ENCODE measurements around the gene PFKL. TPM values are rescaled to one million over a fixed set of nuclear protein-coding genes. Genes with fewer than 3 reads are reported as not detected.
"Not testable (repeated sequence)": the region's sequence is repeated elsewhere in the genome, so short reads cannot be mapped to it uniquely, and the experiment has no call there.

PFKL gene
- polyA plus RNA-seq, 6 donors from 2014 or later, result 165 to 210 (median 189) TPM

- Mint-ChIP-seq H3K36me3 (no peaks in the 10 kb centered on the region), H3K9me3 (no peaks in the 10 kb centered on the region), H3K4me3 (no peak overlapping the region), H3K27ac (peak overlapping the region in 4 of 6 donors; percentile 15 to 81 (median 39)), H3K4me1 (peaks cover 0 to 12% (median 10%) of the 10 kb centered on the region in 3 donors), H3K27me3 (no peaks in the 10 kb centered on the region)
- no peak for ATAC-seq (ENCODE audit: low read depth in 2 of 2)
- no peak for DNase-seq
These were observed 33.1 kb downstream of the PFKL start for GRCh38 chr21:44332965-44333364.

DNA sequence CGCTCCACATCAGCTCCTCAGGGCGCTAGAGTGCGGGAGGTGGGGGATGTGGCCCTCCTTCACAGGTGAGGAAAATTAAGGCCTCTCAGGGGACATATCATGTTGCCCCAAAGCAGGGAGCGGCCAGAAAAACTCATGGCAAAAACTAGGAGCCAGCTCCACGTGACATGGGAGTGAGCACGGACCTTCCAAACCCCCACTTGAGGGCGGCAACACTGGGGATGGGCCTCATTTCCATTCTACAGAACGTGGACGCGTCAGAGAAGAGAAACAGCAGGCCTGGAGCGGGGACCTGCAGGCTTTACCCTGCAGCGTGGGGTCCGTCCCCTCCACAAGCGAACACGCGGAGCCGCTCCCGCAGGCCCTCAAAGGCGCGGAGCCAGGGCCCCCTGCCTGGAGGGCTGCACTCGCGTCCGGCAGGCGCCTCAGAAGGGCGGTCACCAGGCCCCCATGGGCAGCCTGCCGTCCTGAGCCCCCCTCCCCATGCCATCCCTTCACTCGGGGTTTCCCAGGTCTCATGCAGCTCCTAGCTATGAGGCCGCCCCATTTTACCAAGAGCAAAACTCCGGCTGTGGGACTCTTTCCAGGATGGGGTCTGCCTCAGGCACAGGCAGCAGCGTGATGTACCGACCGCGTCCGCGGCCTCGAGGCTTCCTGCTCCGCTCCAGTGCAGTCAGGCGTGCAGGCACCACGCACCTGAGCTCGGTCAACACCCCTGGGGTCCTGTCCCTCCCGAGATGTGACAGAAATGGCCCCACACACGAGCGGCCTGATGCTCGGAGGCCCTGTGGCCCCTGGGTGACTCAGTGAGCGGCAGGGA is 33.9 kb downstream of the PFKL start:
- peaks cover 0 to 12% (median 4%) of the 10 kb centered on the region in 3 donors for H3K4me1 Mint-ChIP-seq
- no peaks in the 10 kb centered on the region for H3K9me3 Mint-ChIP-seq
- no peaks in the 10 kb centered on the region for H3K36me3 Mint-ChIP-seq
- no peaks in the 10 kb centered on the region for H3K27me3 Mint-ChIP-seq
- H3K27ac Mint-ChIP-seq, result peak overlapping the region in 1 of 6 donors; percentile 31
- ATAC-seq (ENCODE audit: low read depth in 2 of 2), result no peak
- no peak overlapping the region for H3K4me3 Mint-ChIP-seq
- DNase-seq, result no peak

- Mint-ChIP-seq H3K36me3 (no peaks in the 10 kb centered on the region), H3K4me1 (peaks cover 2 to 14% (median 7%) of the 10 kb centered on the region in 3 donors), H3K9me3 (no peaks in the 10 kb centered on the region), H3K4me3 (peak overlapping the region in 2 of 8 donors; percentile 22 to 51), H3K27me3 (no peaks in the 10 kb centered on the region), H3K27ac (peak overlapping the region in 1 of 6 donors; percentile 78)
- DNase-seq (no peak), ATAC-seq (ENCODE audit: low read depth in 2 of 2) (no peak)
These were observed 34.6 kb downstream of the PFKL start for GRCh38 chr21:44334329-44335030.

DNA sequence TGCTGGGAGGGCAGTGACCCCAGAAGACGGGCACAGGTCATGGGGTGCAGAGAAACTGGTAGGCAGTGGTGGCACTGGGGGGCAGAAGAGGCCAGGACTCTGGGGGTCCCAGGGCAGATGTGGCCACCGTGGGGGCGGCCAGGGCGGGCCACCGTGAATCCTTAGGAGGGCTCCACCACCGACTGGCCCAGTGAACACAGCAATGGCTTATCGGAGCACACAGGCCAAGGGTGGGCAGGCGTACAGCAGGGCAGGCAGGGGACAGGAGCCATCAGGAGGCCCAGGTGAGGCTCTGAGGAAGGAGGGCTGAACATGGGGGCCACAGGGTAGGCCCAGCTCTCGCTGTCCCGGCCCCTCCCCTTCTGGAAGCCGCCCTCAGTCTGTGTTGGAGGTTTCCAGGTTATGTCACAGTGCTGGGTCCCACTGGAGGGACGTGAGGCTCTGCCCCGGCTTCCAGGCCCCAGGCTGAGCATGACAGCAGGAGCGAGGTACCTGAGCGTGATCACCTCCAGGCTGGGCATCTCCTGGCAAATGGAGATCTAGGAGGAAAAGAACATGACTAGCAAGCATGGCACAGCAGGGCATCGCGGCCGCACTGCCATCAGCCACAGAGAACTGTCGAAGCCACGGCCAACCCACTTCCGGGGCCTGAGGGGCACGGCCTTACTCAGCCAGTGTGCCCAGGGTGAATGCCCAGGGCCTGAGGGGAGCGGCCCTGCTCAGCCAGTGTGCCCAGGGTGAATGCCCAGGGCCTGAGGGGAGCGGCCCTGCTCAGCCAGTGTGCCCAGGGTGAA is 35.6 kb downstream of the PFKL start:
- H3K9me3 Mint-ChIP-seq, result no peaks in the 10 kb centered on the region
- peak overlapping the region in 2 of 8 donors; percentile 1 to 51 for H3K4me3 Mint-ChIP-seq
- peaks cover 7 to 21% (median 11%) of the 10 kb centered on the region in 3 donors for H3K4me1 Mint-ChIP-seq
- ATAC-seq (ENCODE audit: low read depth in 2 of 2), result no peak
- no peaks in the 10 kb centered on the region for H3K27me3 Mint-ChIP-seq
- H3K27ac Mint-ChIP-seq, result no peak overlapping the region
- no peaks in the 10 kb centered on the region for H3K36me3 Mint-ChIP-seq
- no peak for DNase-seq

DNA sequence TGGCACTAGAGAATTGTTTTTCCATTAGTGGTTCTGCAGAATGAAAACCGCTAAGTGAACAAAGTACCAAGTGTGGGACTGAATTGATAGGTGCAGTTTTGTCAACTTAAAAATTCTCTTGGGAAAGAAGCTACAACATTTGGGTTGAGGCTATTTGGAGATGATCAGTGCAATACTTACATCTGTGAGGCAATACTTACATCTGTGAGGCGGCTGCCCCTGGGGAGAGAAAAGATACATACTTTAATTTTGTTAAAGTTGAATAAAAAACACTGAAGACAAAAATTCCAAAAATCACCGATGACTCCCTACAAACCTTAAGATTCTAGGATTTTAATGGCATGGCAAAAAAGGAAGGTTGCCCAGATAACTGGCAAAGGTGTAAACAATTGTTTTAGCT is 37.6 kb downstream of the PFKL start:
- Mint-ChIP-seq H3K27ac (peak overlapping the region in 5 of 6 donors; percentile 77 to 98 (median 90)), H3K36me3 (no peaks in the 10 kb centered on the region)
- ATAC-seq (ENCODE audit: low read depth in 2 of 2), result no peak

DNA sequence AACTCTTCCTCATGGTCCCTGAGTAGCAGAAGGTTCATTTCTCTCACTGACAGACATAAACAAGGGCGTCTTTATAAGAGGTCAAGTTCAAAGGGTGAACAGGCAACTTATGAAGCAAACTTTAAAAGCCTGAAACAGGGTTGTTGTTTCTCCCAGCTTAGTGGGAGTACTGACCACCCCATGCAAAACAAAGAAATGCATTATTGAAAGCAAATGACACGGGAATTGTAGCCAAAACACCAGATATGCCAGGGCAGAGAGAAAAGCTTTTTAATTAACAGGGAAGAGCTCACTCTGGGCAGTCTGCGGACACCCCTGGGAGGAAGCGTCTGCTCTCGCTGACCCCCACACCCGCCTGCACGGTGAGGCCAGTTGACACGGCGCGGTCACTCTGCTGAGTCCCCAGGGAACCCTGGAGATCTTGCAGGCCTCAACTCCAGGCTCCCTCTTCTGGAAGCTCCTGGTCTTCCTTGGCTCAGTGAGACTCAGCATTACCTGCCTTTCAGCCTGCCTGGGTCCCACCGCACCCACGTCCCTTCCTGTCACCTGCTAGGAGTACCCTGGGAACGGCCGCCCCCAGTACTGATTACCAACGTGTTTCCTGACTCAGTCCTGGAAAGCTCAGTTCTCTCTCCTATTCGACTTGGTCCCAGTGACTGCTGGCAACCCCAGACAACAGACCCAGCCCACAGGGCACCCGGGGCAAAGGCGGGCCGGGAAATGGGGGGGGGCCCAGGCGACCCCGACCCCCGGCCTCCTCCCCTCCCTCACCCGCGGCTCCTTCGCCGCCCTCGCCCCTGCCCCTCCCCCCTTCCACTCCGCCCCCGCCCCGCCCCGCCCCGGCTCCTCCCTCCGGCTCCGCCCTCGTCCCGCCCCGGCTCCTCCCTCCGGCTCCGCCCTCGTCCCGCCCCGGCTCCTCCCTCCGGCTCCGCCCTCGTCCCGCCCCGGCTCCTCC is 38.4 kb downstream of the PFKL start:
- Mint-ChIP-seq H3K4me1 (peaks cover 13 to 25% (median 14%) of the 10 kb centered on the region in 3 donors), H3K27me3 (no peaks in the 10 kb centered on the region), H3K9me3 (no peaks in the 10 kb centered on the region), H3K4me3 (peak overlapping the region; percentile 35 to 89 (median 75)), H3K27ac (peak overlapping the region; percentile 27 to 98 (median 94)), H3K36me3 (no peaks in the 10 kb centered on the region)
- ATAC-seq (ENCODE audit: low read depth in 2 of 2) (peak in 1 of 2 donors; percentile 3), DNase-seq (no peak)

More for the DNA sequence above, 37.6 kb downstream of the PFKL start:
- no peak for DNase-seq
- Mint-ChIP-seq H3K4me3 (peak overlapping the region in 6 of 8 donors; percentile 62 to 89 (median 75)), H3K4me1 (peaks cover 13 to 25% (median 14%) of the 10 kb centered on the region in 3 donors), H3K9me3 (no peaks in the 10 kb centered on the region), H3K27me3 (no peaks in the 10 kb centered on the region)

DNA sequence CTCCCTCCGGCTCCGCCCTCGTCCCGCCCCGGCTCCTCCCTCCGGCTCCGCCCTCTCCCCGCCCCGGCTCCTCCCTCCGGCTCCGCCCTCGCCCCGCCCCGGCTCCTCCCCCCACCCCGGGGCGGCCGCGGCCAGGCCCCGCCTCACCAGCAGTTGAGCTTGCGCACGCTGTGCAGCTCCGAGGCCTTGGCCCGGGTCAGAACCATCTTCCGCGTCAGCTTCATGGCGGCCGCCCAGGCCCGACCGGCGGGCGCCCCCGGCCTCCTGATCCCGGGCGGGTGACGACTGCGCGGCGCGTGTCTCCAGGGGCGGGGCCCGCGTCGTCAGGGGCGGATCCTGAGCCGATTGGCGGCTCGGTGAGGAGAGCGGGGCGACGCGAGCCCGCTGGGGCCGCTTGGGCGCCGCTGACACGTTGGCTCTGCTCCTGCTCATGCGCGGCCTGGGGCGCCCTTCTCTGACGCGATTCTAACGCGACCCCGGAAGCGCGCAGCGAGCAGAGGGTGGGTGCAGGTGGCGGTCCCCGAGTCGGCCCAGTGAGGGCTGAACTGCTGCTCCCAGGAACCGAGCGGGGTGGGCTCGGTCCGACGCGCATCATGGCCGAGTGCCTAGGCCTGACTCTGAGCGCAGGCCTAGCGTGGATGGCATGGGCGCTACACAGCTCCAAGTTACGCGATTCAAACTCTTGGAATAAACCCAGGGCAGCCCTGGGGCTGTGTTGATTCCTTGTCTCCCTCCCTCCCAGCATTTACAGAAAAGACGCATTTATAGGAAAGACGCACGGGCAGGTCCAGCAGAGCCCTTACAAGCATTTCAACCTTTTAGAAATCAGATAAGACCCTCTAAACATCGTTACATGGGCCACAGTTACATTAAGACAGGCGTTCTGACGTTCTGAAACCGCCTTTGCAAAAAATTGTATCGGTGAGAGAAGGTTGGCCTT is 39.4 kb downstream of the PFKL start, which contains the start of gene CFAP410:
Gene CFAP410, minus strand, starts transcription at position 420 of the 940 bp plus-strand sequence. Its CDS starts 196 bp downstream, at position 224.
- DNase-seq (peak; percentile 97), ATAC-seq (ENCODE audit: low read depth in 2 of 2) (peak; percentile 86 to 87)

DNA sequence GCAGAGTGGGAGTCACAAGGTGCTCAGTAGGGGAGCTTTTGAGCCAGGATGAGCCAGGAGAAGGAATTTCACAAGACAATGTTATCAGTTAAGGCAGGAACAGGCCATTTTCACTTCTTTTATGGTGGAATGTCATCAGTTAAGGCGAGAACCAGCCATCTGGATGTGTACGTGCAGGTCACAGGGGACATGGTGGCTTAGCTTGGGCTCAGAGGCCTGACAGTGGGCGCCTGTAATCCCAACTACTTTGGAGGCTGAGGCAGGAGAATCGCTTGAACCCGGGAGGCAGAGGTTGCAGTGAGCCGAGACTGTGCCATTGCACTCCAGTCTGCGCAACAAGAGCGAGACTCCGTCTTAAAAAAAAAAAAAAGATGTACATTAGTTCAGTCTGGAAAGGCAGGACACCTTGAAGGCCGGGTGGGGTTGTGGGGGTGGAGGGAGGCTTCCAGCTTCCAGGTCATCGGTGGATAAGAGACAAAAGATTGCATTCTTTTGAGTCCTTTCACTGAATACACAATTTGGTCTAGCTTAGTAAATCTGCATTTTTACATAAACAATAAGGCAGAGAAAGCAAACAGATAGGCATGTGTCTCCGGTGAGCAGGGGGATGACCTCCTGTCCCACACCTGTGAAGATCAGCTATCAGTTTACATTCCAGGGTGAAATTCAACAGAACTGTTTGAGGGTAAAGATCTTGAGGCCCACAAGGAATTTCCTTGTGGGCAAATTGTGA is 42.0 kb downstream of the PFKL start:
- not testable (repeated sequence) for ATAC-seq (ENCODE audit: low read depth in 2 of 2); DNase-seq; H3K27me3 Mint-ChIP-seq; H3K36me3 Mint-ChIP-seq; H3K9me3 Mint-ChIP-seq
- Mint-ChIP-seq H3K27ac (peak overlapping the region in 2 of 6 donors; percentile 14 to 42), H3K4me1 (peaks cover 10 to 22% (median 13%) of the 10 kb centered on the region in 3 donors), H3K4me3 (peak overlapping the region in 3 of 8 donors; percentile 35 to 95 (median 51))

More for the DNA sequence above, 39.4 kb downstream of the PFKL start, which contains the start of gene CFAP410:
- no peaks in the 10 kb centered on the region for H3K27me3 Mint-ChIP-seq
- peak within 1 kb of the TSS; percentile 97 to 99 (median 98) for H3K27ac Mint-ChIP-seq
- peaks cover 13 to 25% (median 14%) of the 10 kb centered on the region in 3 donors for H3K4me1 Mint-ChIP-seq
- no peaks in the 10 kb centered on the region for H3K9me3 Mint-ChIP-seq
- no peaks in the 10 kb centered on the region for H3K36me3 Mint-ChIP-seq
- H3K4me3 Mint-ChIP-seq, result peak within 1 kb of the TSS; percentile 89 to 96 (median 95)

DNA sequence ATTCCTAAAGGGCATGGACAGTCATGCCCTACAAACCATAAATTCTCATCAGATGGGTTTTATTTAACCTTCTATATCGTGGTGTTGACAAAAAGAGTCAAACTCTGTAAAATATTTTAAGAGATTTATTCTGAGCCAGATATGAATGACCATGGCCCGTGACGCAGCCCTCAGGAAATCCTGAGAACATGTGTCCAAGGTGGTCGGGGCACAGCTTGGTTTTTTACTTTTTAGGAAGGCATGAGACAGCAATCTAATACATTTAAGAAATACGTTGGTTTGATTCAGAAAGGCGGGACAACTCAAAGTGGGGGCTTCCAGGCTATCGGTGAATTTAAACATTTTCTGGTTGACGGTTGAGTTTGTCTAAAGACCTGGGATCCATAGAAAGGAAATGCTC is 43.1 kb downstream of the PFKL start:
- not testable (repeated sequence) for ATAC-seq (ENCODE audit: low read depth in 2 of 2); H3K36me3 Mint-ChIP-seq; H3K9me3 Mint-ChIP-seq; DNase-seq; H3K27me3 Mint-ChIP-seq; H3K27ac Mint-ChIP-seq
- peaks cover 10 to 13% (median 13%) of the 10 kb centered on the region in 3 donors for H3K4me1 Mint-ChIP-seq
- peak overlapping the region in 1 of 8 donors; percentile 21 for H3K4me3 Mint-ChIP-seq

DNA sequence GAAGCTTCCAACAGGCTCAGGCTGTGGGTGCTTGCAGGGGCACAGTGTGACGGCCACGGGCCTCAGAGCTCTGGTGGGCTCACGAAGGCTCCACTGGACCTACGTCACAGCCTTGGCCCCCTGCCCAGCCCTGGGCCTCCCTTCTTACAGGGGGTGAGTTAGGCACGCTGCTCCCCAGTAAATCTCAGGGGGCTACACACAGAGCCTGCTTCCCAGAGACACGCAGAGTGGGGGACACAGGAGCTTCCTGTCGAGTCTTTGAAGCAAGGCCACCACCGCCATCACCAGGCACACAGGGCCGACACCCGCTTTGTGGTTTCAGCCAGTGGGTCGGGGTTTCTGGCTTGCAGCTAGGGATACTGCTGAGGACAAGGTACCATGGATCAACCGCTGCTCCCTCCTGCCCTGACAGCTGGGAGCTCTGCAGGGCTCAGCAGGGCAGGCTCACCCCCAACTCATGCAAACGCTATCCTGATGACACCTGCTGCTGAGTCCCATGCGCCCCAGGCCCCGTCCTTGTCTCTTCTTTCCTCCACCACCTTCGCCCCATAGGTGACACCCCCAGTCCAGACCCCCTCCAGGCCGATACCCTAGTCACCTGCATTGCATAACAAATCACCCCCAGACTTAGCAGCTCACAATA is 44.8 kb downstream of the PFKL start:
- no peaks in the 10 kb centered on the region for H3K36me3 Mint-ChIP-seq
- no peak overlapping the region for H3K4me3 Mint-ChIP-seq
- DNase-seq, result no peak
- H3K4me1 Mint-ChIP-seq, result peaks cover 6 to 9% (median 9%) of the 10 kb centered on the region in 3 donors
- ATAC-seq (ENCODE audit: low read depth in 2 of 2), result no peak
- no peak overlapping the region for H3K27ac Mint-ChIP-seq
- peaks cover 0 to 21% (median 5%) of the 10 kb centered on the region in 3 donors for H3K27me3 Mint-ChIP-seq
- H3K9me3 Mint-ChIP-seq, result no peaks in the 10 kb centered on the region
